Neural cell (in vitro differentiated cells): ENCODE results near the gene SRA1. TPM values are rescaled to one million over a fixed set of nuclear protein-coding genes. Genes with fewer than 3 reads are reported as not detected.

ENCODE experiments used
- H2AFZ ChIP-seq: fragments of 200-600, 300-800 bp; sonication (generic), shearing (Covaris generic); 2 replicates; pipeline ENCODE4 v1.6.0; 2014; ENCODE audit warnings: low read depth, mild to moderate bottlenecking, antibody characterized with exemption, low read length, moderate library complexity
- H3F3A ChIP-seq: fragments of 200-600 bp; shearing (Covaris generic); 2 replicates; pipeline ENCODE4 v1.6.1; 2016; ENCODE audit warnings: mild to moderate bottlenecking, moderate library complexity, mixed read lengths, antibody characterized with exemption, low read length; ENCODE audit not compliant: insufficient read depth, poor library complexity, severe bottlenecking
- H3K27ac ChIP-seq: fragments of 200-600, 300-800 bp; sonication (generic), shearing (Covaris generic); 2 replicates; pipeline ENCODE4 v1.5.1; 2014; ENCODE audit warnings: mild to moderate bottlenecking, low read length, moderate library complexity
- H3K27me3 ChIP-seq: fragments of 300-800, 200-600 bp; sonication (generic), shearing (Covaris generic); 2 replicates; pipeline ENCODE4 v1.6.0; 2014; ENCODE audit warnings: mild to moderate bottlenecking, low read depth, low read length, moderate library complexity; ENCODE audit not compliant: insufficient read depth
- H3K36me3 ChIP-seq: fragments of 300-800, 200-600 bp; sonication (generic), shearing (Covaris generic); 2 replicates; pipeline ENCODE4 v1.5.1; 2014; ENCODE audit warnings: mild to moderate bottlenecking, antibody characterized with exemption, low read length, moderate library complexity; ENCODE audit not compliant: insufficient read depth
- H3K4me2 ChIP-seq: fragments of 300-800, 200-600 bp; sonication (generic), shearing (Covaris generic); 2 replicates; pipeline ENCODE4 v1.6.0; 2014; ENCODE audit warnings: mild to moderate bottlenecking, low read length
- H3K4me3 ChIP-seq: fragments of 300-800, 200-600 bp; sonication (generic), shearing (Covaris generic); 2 replicates; pipeline ENCODE4 v1.5.1; 2014; ENCODE audit warnings: mild to moderate bottlenecking, low read length, moderate library complexity
- H3K79me2 ChIP-seq: fragments of 200-600 bp; shearing (Covaris generic); replicated peaks from 2 replicates; pipeline ENCODE4 v1.6.0; 2014; ENCODE audit warnings: mild to moderate bottlenecking, low read length, moderate library complexity; ENCODE audit not compliant: insufficient read depth
- H3K9ac ChIP-seq: fragments of 300-800, 200-600 bp; sonication (generic), shearing (Covaris generic); 2 replicates; pipeline ENCODE4 v1.6.1; 2016; ENCODE audit warnings: mild to moderate bottlenecking, low read length, mixed read lengths
- H3K9me2 ChIP-seq: fragments of 200-600 bp; shearing (Covaris generic); 2 replicates; pipeline ENCODE4 v1.6.1; 2016; ENCODE audit warnings: mild to moderate bottlenecking, low read length, mixed read lengths; ENCODE audit not compliant: insufficient read depth
- H3K9me3 ChIP-seq: fragments of 200-600, 300-800 bp; sonication (generic), shearing (Covaris generic); 2 replicates; pipeline ENCODE4 v1.6.1; 2016; ENCODE audit warnings: mild to moderate bottlenecking, mixed run types, low read length, moderate library complexity, mixed read lengths
- H4K20me1 ChIP-seq: fragments of 200-600 bp; shearing (Covaris generic); 2 replicates; pipeline ENCODE4 v1.6.1; 2016; ENCODE audit warnings: mild to moderate bottlenecking, mixed run types; ENCODE audit not compliant: insufficient read depth
- EP300 ChIP-seq: fragments of 450-650 bp; conservative IDR thresholded peaks from 2 replicates; pipeline ENCODE4 v1.6.1; 2014; ENCODE audit warnings: antibody characterized with exemption, mild to moderate bottlenecking, moderate library complexity; ENCODE audit not compliant: poor library complexity, severe bottlenecking
- EZH2 ChIP-seq: fragments of 200-600, 300-800 bp; shearing (Covaris generic), sonication (generic); IDR thresholded peaks from 2 replicates; pipeline ENCODE4 v1.6.1; 2014; ENCODE audit warnings: antibody characterized with exemption, low read length, borderline replicate concordance, mild to moderate bottlenecking; ENCODE audit not compliant: insufficient read depth, poor library complexity, severe bottlenecking
- MXI1 ChIP-seq: fragments of 450-650 bp; conservative IDR thresholded peaks from 2 replicates; pipeline ENCODE4 v1.6.1; 2014; ENCODE audit warnings: antibody characterized with exemption, mild to moderate bottlenecking; ENCODE audit not compliant: poor library complexity, severe bottlenecking
- POLR2AphosphoS5 ChIP-seq: IDR thresholded peaks from 2 replicates; pipeline ENCODE4 v1.6.1; 2012
- RAD21 ChIP-seq: fragments of 450-650 bp; conservative IDR thresholded peaks from 2 replicates; pipeline ENCODE4 v1.6.1; 2014; ENCODE audit warnings: antibody characterized with exemption, mild to moderate bottlenecking, moderate library complexity
- SMC3 ChIP-seq: fragments of 450-650 bp; conservative IDR thresholded peaks from 2 replicates; pipeline ENCODE4 v1.6.1; 2014; ENCODE audit warnings: antibody characterized with exemption, mild to moderate bottlenecking, moderate library complexity; ENCODE audit not compliant: poor library complexity
- TAF1 ChIP-seq: IDR thresholded peaks from 2 replicates; pipeline ENCODE4 v1.6.1; 2012; ENCODE audit warnings: low read depth
- polyA plus RNA-seq: library from polyadenylated mRNA; depleted of rRNA; stranded (reverse); fragments of >200 nt; gene quantifications from 2 replicates; pipeline ENCODE4 v1.2.3, GENCODE V29; 2014
- TF ChIP-seq, protein P1 (sequence below): fragments of 450-650 bp; IDR thresholded peaks from 2 replicates; pipeline ENCODE4 v1.5.1; 2014; ENCODE audit warnings: antibody characterized with exemption, mild to moderate bottlenecking, moderate library complexity; ENCODE audit not compliant: poor library complexity, severe bottlenecking
- TF ChIP-seq, protein P2 (sequence below): IDR thresholded peaks from 2 replicates; pipeline ENCODE4 v1.6.1; 2012; ENCODE audit warnings: borderline replicate concordance

SRA1 gene
- polyA plus RNA-seq, 1 donor from 2014 or later: 73.5 TPM

DNA sequence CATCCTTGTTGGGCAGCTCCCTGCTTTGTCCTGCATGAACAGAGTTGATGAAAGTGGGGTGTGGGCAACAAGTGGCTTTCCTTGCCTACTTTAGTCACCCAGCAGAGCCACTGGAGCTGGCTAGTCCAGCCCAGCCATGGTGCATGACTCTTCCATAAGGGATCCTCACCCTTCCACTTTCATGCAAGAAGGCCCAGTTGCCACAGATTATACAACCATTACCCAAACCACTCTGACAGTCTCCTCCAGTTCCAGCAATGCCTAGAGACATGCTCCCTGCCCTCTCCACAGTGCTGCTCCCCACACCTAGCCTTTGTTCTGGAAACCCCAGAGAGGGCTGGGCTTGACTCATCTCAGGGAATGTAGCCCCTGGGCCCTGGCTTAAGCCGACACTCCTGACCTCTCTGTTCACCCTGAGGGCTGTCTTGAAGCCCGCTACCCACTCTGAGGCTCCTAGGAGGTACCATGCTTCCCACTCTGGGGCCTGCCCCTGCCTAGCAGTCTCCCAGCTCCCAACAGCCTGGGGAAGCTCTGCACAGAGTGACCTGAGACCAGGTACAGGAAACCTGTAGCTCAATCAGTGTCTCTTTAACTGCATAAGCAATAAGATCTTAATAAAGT lies 11.3 kb upstream of the SRA1 start:
- Histone ChIP-seq H3K79me2 (peaks cover 14% of the 10 kb centered on the region), H3K9me2 (no peaks in the 10 kb centered on the region), H3K27ac (no peak overlapping the region), H3K9me3 (no peaks in the 10 kb centered on the region), H3K4me2 (no peak overlapping the region), H3K4me3 (no peak overlapping the region), H3F3A (no peaks in the 10 kb centered on the region), H3K27me3 (no peaks in the 10 kb centered on the region), H4K20me1 (no peaks in the 10 kb centered on the region), H2AFZ (no peak overlapping the region), H3K9ac (no peak overlapping the region), H3K36me3 (no peaks in the 10 kb centered on the region)
- TF ChIP-seq, protein P1, sequence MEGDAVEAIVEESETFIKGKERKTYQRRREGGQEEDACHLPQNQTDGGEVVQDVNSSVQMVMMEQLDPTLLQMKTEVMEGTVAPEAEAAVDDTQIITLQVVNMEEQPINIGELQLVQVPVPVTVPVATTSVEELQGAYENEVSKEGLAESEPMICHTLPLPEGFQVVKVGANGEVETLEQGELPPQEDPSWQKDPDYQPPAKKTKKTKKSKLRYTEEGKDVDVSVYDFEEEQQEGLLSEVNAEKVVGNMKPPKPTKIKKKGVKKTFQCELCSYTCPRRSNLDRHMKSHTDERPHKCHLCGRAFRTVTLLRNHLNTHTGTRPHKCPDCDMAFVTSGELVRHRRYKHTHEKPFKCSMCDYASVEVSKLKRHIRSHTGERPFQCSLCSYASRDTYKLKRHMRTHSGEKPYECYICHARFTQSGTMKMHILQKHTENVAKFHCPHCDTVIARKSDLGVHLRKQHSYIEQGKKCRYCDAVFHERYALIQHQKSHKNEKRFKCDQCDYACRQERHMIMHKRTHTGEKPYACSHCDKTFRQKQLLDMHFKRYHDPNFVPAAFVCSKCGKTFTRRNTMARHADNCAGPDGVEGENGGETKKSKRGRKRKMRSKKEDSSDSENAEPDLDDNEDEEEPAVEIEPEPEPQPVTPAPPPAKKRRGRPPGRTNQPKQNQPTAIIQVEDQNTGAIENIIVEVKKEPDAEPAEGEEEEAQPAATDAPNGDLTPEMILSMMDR: no peak
- no peak for TF ChIP-seq POLR2AphosphoS5
- TF ChIP-seq, protein P2, sequence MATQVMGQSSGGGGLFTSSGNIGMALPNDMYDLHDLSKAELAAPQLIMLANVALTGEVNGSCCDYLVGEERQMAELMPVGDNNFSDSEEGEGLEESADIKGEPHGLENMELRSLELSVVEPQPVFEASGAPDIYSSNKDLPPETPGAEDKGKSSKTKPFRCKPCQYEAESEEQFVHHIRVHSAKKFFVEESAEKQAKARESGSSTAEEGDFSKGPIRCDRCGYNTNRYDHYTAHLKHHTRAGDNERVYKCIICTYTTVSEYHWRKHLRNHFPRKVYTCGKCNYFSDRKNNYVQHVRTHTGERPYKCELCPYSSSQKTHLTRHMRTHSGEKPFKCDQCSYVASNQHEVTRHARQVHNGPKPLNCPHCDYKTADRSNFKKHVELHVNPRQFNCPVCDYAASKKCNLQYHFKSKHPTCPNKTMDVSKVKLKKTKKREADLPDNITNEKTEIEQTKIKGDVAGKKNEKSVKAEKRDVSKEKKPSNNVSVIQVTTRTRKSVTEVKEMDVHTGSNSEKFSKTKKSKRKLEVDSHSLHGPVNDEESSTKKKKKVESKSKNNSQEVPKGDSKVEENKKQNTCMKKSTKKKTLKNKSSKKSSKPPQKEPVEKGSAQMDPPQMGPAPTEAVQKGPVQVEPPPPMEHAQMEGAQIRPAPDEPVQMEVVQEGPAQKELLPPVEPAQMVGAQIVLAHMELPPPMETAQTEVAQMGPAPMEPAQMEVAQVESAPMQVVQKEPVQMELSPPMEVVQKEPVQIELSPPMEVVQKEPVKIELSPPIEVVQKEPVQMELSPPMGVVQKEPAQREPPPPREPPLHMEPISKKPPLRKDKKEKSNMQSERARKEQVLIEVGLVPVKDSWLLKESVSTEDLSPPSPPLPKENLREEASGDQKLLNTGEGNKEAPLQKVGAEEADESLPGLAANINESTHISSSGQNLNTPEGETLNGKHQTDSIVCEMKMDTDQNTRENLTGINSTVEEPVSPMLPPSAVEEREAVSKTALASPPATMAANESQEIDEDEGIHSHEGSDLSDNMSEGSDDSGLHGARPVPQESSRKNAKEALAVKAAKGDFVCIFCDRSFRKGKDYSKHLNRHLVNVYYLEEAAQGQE: no peak
- TF ChIP-seq TAF1: no peak
- TF ChIP-seq RAD21: no peak
- TF ChIP-seq EZH2: no peak

DNA sequence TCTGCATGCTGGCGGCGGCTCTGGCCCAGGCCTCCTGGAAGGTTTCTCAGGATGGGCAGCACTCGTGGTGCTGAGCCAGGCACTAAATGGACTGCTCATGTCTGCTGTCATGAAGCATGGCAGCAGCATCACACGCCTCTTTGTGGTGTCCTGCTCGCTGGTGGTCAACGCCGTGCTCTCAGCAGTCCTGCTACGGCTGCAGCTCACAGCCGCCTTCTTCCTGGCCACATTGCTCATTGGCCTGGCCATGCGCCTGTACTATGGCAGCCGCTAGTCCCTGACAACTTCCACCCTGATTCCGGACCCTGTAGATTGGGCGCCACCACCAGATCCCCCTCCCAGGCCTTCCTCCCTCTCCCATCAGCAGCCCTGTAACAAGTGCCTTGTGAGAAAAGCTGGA lies 10.6 kb upstream of the SRA1 start:
- no peak overlapping the region for H2AFZ ChIP-seq
- no peaks in the 10 kb centered on the region for H3F3A ChIP-seq
- H3K9me3 ChIP-seq: no peaks in the 10 kb centered on the region
- H3K36me3 ChIP-seq: no peaks in the 10 kb centered on the region
- no peak overlapping the region for H3K27ac ChIP-seq
- TF ChIP-seq POLR2AphosphoS5 (no peak), EP300 (no peak), TAF1 (no peak), MXI1 (no peak), SMC3 (no peak), RAD21 (no peak), EZH2 (no peak)
- TF ChIP-seq, protein P2: no peak
- TF ChIP-seq, protein P1: no peak
- H4K20me1 ChIP-seq: no peaks in the 10 kb centered on the region
- H3K79me2 ChIP-seq: peaks cover 14% of the 10 kb centered on the region
- H3K9me2 ChIP-seq: no peaks in the 10 kb centered on the region
- no peak overlapping the region for H3K9ac ChIP-seq
- no peaks in the 10 kb centered on the region for H3K27me3 ChIP-seq
- no peak overlapping the region for H3K4me2 ChIP-seq
- no peak overlapping the region for H3K4me3 ChIP-seq
